Osteocyte (in vitro differentiated cells): Measurements from ENCODE around the gene GET4. TPM values are rescaled to one million over a fixed set of nuclear protein-coding genes. Genes with fewer than 3 reads are reported as not detected.

Source experiments
- DNase-seq: peaks from one replicate; pipeline ENCODE4 v3.0.0; 2021; ENCODE audit warnings: mixed read lengths; ENCODE audit not compliant: unreplicated experiment; ENCODE audit errors: extremely low spot score
- H3K27ac Mint-ChIP-seq: one replicate; pipeline ENCODE4 v1.8.0; 2021; ENCODE audit warnings: mild to moderate bottlenecking, mixed read lengths; ENCODE audit not compliant: unreplicated experiment
- H3K27me3 Mint-ChIP-seq: one replicate; pipeline ENCODE4 v1.8.0; 2021; ENCODE audit warnings: mixed read lengths; ENCODE audit not compliant: unreplicated experiment
- H3K36me3 Mint-ChIP-seq: one replicate; pipeline ENCODE4 v1.8.0; 2021; ENCODE audit warnings: mixed read lengths; ENCODE audit not compliant: unreplicated experiment
- H3K4me1 Mint-ChIP-seq: one replicate; pipeline ENCODE4 v1.8.0; 2021; ENCODE audit warnings: mixed read lengths; ENCODE audit not compliant: unreplicated experiment
- H3K4me3 Mint-ChIP-seq: one replicate; pipeline ENCODE4 v1.8.0; 2021; ENCODE audit warnings: mild to moderate bottlenecking, moderate library complexity, mixed read lengths; ENCODE audit not compliant: unreplicated experiment
- H3K9me3 Mint-ChIP-seq: one replicate; pipeline ENCODE4 v1.8.0; 2021; ENCODE audit warnings: mixed read lengths; ENCODE audit not compliant: unreplicated experiment
- CTCF ChIP-seq: fragments of 200-600 bp; sonication (generic); IDR thresholded peaks from 2 replicates; pipeline ENCODE4 v1.5.0; 2021; ENCODE audit warnings: antibody characterized with exemption, mild to moderate bottlenecking, moderate library complexity
- total RNA-seq: library from RNA; stranded (reverse); gene quantifications from 2 replicates; pipeline ENCODE4 v1.2.1, GENCODE V29; 2021

GET4 gene
- total RNA-seq, 1 donor from 2014 or later, result 33.7 TPM

DNA sequence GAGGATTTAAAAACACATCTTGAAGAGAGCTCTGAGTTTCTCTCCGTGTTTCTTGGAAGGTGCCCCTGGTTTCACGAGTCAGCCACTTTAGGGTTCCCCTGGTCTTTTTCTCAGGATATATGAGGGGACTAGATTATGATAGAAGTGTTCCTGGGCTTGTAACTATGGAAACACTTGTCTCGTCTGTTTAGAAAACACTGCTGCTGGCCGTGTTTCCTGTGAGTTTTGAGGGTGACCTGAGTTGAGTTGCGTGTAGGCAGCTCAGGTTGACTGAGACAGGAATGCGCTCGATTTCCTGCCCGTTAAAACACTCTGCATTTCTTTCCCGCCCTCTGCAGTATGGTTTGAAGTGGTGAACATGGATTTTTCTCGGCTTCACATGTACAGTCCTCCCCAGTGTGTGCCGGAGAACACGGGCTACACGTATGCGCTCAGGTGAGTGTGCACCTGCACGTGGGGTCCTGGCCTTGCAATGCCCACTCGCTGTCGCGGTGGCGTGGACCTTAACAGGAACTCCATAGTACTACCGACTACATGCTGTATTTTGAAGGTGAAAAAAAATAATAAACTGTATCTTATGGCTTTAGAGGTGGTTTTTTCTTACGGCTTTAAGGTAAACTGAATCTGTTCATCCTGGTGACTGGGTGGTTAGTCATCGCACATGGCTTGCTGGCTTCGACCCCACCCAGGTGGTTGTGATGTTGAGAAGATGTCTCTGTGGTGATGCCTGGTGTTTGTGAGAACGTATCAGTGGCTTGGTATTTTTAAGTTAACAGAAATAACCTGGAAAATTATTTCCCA lies 44.0 kb upstream of the GET4 start, which contains the start of gene SUN1:
Gene SUN1, plus strand, starts transcription at position 310 of the 801 bp plus-strand sequence. Its CDS starts 49 bp downstream, at position 359.
- TF ChIP-seq CTCF, result no peak
- H3K4me3 Mint-ChIP-seq, result peak within 1 kb of the TSS; percentile 59
- no peaks in the 10 kb centered on the region for H3K27me3 Mint-ChIP-seq
- peak within 1 kb of the TSS; percentile 98 for H3K27ac Mint-ChIP-seq
- H3K9me3 Mint-ChIP-seq, result no peaks in the 10 kb centered on the region
- peaks cover 14% of the 10 kb centered on the region for H3K36me3 Mint-ChIP-seq
- no peak for DNase-seq
- H3K4me1 Mint-ChIP-seq, result peaks cover 65% of the 10 kb centered on the region

- H3K4me3 Mint-ChIP-seq, result peak overlapping the region; percentile 59
- no peaks in the 10 kb centered on the region for H3K27me3 Mint-ChIP-seq
- peak overlapping the region; percentile 98 for H3K27ac Mint-ChIP-seq
- no peaks in the 10 kb centered on the region for H3K9me3 Mint-ChIP-seq
- H3K36me3 Mint-ChIP-seq, result peaks cover 16% of the 10 kb centered on the region
- no peak for TF ChIP-seq CTCF
- DNase-seq, result no peak
- H3K4me1 Mint-ChIP-seq, result peaks cover 68% of the 10 kb centered on the region
Observed at GRCh38 chr7:832968-833424, 43.4 kb upstream of the GET4 start.

GRCh38 chr7:833601-834258 lies 42.6 kb upstream of the GET4 start:
- Mint-ChIP-seq H3K36me3 (peaks cover 18% of the 10 kb centered on the region), H3K27me3 (no peaks in the 10 kb centered on the region), H3K27ac (peak overlapping the region; percentile 98), H3K4me1 (peaks cover 68% of the 10 kb centered on the region), H3K9me3 (no peaks in the 10 kb centered on the region), H3K4me3 (no peak overlapping the region)
- no peak for DNase-seq
- no peak for TF ChIP-seq CTCF

GRCh38 chr7:834277-834676 lies 42.1 kb upstream of the GET4 start:
- no peaks in the 10 kb centered on the region for H3K27me3 Mint-ChIP-seq
- DNase-seq, result no peak
- H3K4me3 Mint-ChIP-seq, result no peak overlapping the region
- H3K4me1 Mint-ChIP-seq, result peaks cover 63% of the 10 kb centered on the region
- no peak for TF ChIP-seq CTCF
- H3K36me3 Mint-ChIP-seq, result peaks cover 22% of the 10 kb centered on the region
- H3K9me3 Mint-ChIP-seq, result no peaks in the 10 kb centered on the region
- peak overlapping the region; percentile 98 for H3K27ac Mint-ChIP-seq

DNA sequence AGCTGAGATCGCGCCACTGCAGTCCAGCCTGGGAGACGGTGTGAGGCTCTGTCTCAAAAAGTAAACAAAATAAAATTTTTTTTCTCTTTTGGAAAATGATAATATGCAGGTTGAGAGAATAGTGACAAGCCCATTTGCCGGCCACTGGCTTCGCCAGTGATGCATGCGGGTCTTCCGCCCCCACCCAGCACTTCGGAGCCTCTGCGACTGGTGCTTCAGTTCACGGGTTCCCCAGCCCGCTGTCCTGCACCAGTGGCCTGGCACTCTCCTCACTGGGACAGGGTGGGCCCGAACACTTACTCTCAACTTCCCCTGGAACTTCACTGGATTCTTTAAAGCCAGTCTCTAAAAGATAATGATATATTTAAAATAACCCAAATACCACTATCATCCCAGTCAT lies 41.3 kb upstream of the GET4 start:
- peaks cover 28% of the 10 kb centered on the region for H3K36me3 Mint-ChIP-seq
- H3K27ac Mint-ChIP-seq, result peak overlapping the region; percentile 82
- peaks cover 58% of the 10 kb centered on the region for H3K4me1 Mint-ChIP-seq
- H3K9me3 Mint-ChIP-seq, result no peaks in the 10 kb centered on the region
- no peak for DNase-seq
- no peak overlapping the region for H3K4me3 Mint-ChIP-seq
- TF ChIP-seq CTCF, result no peak
- H3K27me3 Mint-ChIP-seq, result no peaks in the 10 kb centered on the region
